Measurements from ENCODE around the gene KIF26A. TPM values are rescaled to one million over a fixed set of nuclear protein-coding genes. Genes with fewer than 3 reads are reported as not detected.

The KIF26A gene
- 0.46 and 0.87 TPM in 2 replicates for total RNA-seq

DNA sequence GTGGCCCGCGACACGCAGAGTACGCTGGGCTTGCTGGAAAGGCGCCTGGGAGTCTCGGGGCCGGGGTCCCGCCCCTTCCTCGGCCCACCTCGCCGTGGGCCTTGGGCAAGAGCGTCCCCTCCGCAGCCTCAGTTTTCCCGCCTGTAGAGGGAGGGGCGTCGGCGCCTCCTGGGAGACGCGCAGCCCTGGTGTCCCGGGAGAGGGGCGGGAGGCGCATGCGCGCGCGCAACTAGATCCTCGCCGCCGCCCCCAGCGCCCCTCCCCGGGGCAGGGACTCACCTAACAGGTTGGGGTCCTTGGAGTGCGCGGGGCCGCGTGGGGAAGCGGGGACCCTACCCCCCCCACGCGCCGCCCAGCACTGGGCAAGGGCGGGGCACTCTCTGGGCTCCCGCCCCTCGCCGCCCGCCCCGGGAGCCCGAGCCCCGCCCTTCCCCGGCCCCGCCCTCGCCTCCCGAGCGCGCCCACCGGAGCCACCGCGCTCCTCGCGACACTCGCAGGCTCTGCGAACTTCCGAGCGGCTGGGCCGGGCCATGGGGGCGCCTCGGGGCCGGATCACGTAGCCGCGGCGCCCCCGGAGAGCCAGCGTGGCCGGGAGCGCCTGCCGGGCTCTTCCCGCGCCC lies at the start of gene KIF26A:
Gene KIF26A, plus strand, starts transcription at position 490 of the 620 bp plus-strand sequence. CDS start 136 bp downstream, outside the sequence.
- TF ChIP-seq, protein P1, sequence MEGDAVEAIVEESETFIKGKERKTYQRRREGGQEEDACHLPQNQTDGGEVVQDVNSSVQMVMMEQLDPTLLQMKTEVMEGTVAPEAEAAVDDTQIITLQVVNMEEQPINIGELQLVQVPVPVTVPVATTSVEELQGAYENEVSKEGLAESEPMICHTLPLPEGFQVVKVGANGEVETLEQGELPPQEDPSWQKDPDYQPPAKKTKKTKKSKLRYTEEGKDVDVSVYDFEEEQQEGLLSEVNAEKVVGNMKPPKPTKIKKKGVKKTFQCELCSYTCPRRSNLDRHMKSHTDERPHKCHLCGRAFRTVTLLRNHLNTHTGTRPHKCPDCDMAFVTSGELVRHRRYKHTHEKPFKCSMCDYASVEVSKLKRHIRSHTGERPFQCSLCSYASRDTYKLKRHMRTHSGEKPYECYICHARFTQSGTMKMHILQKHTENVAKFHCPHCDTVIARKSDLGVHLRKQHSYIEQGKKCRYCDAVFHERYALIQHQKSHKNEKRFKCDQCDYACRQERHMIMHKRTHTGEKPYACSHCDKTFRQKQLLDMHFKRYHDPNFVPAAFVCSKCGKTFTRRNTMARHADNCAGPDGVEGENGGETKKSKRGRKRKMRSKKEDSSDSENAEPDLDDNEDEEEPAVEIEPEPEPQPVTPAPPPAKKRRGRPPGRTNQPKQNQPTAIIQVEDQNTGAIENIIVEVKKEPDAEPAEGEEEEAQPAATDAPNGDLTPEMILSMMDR (conservative IDR thresholded peaks at IDR 0.05; ENCODE audit: low read depth, low read length), result no peak
- DNase-seq (ENCODE audit: low read depth), result no peak
- no peak within 1 kb of the TSS for H3K4me3 ChIP-seq (ENCODE audit: low read depth, low read length)

DNA sequence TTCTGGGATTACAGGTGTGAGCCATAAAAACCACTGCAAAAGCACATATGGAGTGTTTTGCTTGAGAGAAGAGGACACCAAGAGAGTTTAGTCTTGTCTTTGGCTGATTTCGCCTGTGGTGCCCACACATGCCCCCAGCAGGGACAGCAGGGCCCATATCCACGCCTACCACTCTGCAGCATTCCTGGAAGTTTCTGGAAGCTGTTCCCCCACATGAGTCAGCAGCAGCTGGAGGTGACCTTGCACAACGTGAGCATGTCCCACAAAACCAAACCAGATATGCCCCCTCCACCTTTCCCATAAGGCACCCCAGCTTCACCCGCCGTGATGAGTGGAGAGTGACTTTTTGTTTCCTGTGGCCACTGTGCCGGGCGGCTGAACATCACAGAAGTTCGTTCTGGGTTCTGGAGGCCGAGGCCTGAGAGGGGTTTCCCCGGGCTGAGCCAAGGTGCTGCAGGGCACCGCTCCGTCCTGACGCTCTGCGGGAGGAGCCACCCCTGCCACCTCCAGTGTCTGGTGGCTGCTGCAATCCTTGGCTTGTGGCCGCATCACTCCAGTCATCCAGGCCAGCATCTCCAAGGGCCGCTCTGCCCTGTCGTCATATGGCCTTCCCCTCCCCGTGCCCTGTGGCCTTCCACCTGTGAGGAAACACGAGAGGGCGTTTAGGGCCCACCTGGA lies 48.2 kb upstream of the KIF26A start:
- DNase-seq (ENCODE audit: low read depth), result no peak
- no peak overlapping the region for H3K4me3 ChIP-seq (ENCODE audit: low read depth, low read length)
- TF ChIP-seq, protein P1 (conservative IDR thresholded peaks at IDR 0.05; ENCODE audit: low read depth, low read length), result no peak

DNA sequence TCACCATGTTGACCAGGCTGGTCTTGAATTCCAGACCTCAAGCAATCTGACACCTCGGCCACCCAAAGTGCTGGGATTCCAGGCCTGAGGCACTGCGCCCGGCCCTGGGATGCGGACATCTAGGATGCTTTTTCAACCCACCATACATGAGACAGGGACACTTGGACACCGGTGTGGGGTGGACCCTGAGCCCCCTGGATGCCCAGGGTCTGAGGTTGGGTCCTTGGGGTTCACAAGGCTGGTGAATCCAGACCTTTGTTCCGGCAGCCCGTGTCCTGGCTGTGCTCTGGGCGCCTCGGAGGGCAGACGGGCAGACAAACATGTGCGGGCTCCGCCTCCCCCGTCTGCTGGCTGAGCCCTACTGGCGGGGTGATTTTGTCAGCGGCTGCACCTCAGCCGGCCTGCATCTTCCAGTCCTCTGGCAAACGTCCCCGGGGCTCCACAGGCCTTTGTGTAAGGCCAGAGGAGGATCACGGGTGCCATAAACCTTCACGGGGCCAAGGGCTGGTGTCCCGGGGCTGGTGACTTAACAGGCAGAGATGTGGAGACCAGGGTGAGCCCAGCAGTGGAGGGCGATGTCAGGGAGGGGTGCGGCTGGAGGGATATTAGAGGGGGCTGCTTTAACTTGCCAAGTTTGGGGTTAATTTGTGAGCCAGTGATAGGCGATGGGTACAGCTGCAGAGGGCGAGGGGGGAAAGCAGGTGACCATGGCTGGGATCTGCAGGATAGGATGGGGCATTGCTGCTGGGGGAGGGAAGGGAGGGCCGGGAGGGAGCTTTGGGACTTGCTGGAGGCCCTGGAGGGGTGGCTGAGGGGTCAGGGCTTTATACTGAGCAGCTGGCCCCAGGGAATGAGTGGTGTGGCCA lies 47.1 kb upstream of the KIF26A start:
- no peak overlapping the region for H3K4me3 ChIP-seq (ENCODE audit: low read depth, low read length)
- no peak for DNase-seq (ENCODE audit: low read depth)
- TF ChIP-seq, protein P1 (conservative IDR thresholded peaks at IDR 0.05; ENCODE audit: low read depth, low read length), result no peak

DNA sequence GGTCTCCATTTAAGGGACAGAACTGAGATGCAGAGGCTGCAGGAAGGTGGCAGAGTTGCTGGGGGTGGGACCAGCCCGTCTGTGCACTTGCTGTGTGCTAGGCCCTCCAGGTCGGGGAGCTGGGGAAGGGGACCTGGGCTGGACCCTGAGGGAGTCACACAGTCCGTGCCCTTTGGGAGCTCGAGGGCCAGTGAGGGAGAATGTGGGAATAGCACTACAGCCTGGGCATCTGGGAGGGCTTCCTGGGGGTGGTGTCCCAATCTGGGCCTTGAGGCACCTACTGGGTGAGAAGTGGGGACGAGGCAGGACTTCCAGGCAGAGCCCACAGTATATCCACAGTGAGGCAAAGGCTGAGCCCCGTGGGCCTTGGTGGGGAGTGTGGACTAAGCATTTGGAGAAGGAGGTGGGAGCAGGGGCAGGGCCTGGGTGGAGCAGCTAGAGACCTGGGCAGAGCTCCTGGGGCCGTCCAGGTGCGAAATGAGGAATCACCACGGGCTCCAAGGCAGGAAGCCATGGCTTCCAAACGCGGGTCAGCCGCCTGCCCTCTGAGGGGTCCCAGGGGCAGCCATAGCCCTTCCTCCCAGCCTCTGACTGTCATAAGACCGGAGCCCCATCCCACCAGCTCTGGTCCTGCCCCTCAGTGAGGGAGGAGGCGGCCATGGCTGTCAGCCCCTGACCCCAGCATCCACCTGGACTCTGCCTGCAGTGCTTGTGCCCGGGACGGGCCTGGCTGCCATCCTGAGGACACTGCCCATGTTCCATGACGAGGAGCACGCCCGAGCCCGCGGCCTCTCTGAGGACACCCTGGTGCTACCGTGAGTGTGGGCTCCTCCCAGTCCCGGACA lies 46.2 kb upstream of the KIF26A start:
- TF ChIP-seq, protein P1 (conservative IDR thresholded peaks at IDR 0.05; ENCODE audit: low read depth, low read length), result no peak
- no peak for DNase-seq (ENCODE audit: low read depth)
- no peak overlapping the region for H3K4me3 ChIP-seq (ENCODE audit: low read depth, low read length)

DNA sequence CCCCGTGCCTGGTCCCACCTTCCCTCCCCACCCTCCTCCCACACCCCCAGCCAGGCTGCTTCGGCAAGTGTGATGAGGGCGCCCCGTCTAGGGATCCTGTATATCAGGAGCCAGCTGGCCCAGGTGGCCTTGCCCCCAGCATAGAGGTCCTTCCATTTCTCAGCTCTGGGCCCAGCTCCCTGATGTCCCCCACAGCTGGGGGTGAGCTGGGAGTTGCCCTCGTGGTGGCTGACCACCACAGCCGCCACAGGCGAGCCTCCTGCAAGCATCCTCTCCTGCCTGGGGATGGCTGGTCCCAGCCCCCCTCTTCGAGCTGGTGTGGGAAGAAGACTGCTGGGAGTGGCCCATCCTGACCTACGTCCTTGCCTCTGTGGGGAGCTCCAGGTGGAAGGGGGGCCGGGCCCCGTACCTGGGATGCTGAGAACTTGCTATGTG lies 45.4 kb upstream of the KIF26A start:
- TF ChIP-seq, protein P1 (conservative IDR thresholded peaks at IDR 0.05; ENCODE audit: low read depth, low read length), result no peak
- DNase-seq (ENCODE audit: low read depth), result no peak
- no peak overlapping the region for H3K4me3 ChIP-seq (ENCODE audit: low read depth, low read length)

DNA sequence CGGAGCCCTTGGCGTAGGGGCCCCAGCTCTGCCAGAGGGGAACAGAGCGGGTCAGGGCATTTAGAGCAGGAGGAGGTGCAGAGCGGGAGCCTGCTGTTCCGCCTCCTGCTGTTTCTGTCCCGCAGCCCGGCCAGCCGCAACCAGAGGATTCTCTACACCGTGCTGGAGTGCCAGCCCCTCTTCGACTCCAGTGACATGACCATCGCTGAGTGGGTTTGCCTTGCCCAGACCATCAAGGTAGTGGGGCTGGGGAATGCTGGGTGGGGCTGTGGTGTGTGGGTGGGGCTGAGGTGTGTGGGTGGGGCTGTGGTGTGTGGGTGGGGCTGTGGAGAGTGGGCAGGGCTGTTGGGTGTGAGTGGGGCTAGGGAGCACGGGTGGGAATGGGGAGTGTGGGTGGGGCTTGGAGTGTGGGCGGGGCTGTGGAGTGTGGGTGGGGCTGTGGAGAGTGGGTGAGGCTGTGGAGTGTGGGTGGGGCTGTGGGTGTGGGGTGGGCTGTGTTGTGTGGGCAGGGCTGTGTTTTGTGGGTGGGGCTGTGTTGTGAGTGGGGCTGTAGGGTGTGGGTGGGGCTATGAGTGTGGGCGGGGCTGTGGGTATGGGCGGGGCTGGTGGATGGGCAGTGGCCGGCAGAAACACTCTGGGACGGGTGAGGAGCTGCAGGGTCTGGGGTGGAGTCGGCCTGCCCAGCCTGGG lies 44.9 kb upstream of the KIF26A start:
- TF ChIP-seq, protein P1 (conservative IDR thresholded peaks at IDR 0.05; ENCODE audit: low read depth, low read length), result no peak
- DNase-seq (ENCODE audit: low read depth), result no peak
- no peak overlapping the region for H3K4me3 ChIP-seq (ENCODE audit: low read depth, low read length)

All from epithelial cell of proximal tubule (primary cell).